NCI-H2107 treated with DMSO at 0.1 percent for 48 hours (cell line): ENCODE data around the gene DCLK2.

Experiments used
- DNase-seq: peaks from one replicate; lab custom pipeline; 2025; ENCODE audit not compliant: unreplicated experiment; lab: John Stamatoyannopoulos, UW

The DCLK2 gene

GRCh38 chr4:150256841-150257730 lies 178.8 kb downstream of the DCLK2 start:
- no peak for DNase-seq

- no peak for DNase-seq
These were observed 180.3 kb downstream of the DCLK2 start for GRCh38 chr4:150258569-150258968.

GRCh38 chr4:150259861-150260567 lies 181.8 kb downstream of the DCLK2 start:
- no peak for DNase-seq

- no peak for DNase-seq
These were observed 183.3 kb downstream of the DCLK2 start for GRCh38 chr4:150261571-150261970.

GRCh38 chr4:150262611-150263010 lies 184.4 kb downstream of the DCLK2 start:
- no peak for DNase-seq

GRCh38 chr4:150264595-150265161 lies 186.4 kb downstream of the DCLK2 start:
- no peak for DNase-seq

GRCh38 chr4:150265806-150266205 lies 187.6 kb downstream of the DCLK2 start:
- DNase-seq: no peak

GRCh38 chr4:150268444-150268843 lies 190.2 kb downstream of the DCLK2 start:
- no peak for DNase-seq

GRCh38 chr4:150278206-150278605 lies 200.0 kb downstream of the DCLK2 start:
- DNase-seq: no peak

- no peak for DNase-seq
These were observed 202.0 kb downstream of the DCLK2 start for GRCh38 chr4:150280081-150280895.

- no peak for DNase-seq
These were observed 202.7 kb downstream of the DCLK2 start for GRCh38 chr4:150280975-150281374.

- DNase-seq: no peak
These were observed 205.4 kb downstream of the DCLK2 start for GRCh38 chr4:150283689-150284088.

- no peak for DNase-seq
These were observed 208.4 kb downstream of the DCLK2 start for GRCh38 chr4:150286656-150287055.

- no peak for DNase-seq
These were observed 211.0 kb downstream of the DCLK2 start for GRCh38 chr4:150289198-150289597.

GRCh38 chr4:150289881-150290280 lies 211.6 kb downstream of the DCLK2 start:
- DNase-seq: no peak

GRCh38 chr4:150297861-150298474 lies 219.7 kb downstream of the DCLK2 start:
- no peak for DNase-seq

GRCh38 chr4:150299816-150300215 lies 221.6 kb downstream of the DCLK2 start:
- no peak for DNase-seq

- no peak for DNase-seq
These were observed 224.3 kb downstream of the DCLK2 start for GRCh38 chr4:150302553-150302952.

GRCh38 chr4:150305995-150306394 lies 227.8 kb downstream of the DCLK2 start:
- no peak for DNase-seq

GRCh38 chr4:150306719-150307118 lies 228.5 kb downstream of the DCLK2 start:
- DNase-seq: no peak
